ENCODE results near the gene TNIK. TPM values are rescaled to one million over a fixed set of nuclear protein-coding genes. Genes with fewer than 3 reads are reported as not detected.

Gene TNIK
- total and polyA plus RNA-seq, 2 of the 4 experiments (the other 2 are of a cell fraction) = 3.4 to 6.3 TPM

- no peaks in the 10 kb centered on the region for H3K27me3 ChIP-seq (ENCODE audit: control insufficient read depth, insufficient read depth, low read length)
- no peaks in the 10 kb centered on the region for H3K9me1 ChIP-seq (ENCODE audit: insufficient read depth, low read length)
- dilution Hi-C loops (cut with HindIII; ENCODE audit: low sequenced_read_pairs, unreplicated experiment) (no loop called here), intact Hi-C loops (cut with micrococcal nuclease) (no loop called here), in situ Hi-C loops (cut with MboI; ENCODE audit: low sequenced_read_pairs) (no loop called here)
- ChIA-PET CTCF (interaction anchor here (1.1 kb wide), 1 partner anchor 10 kb away, joined by 3 read pairs; no protein-coding TSS in a partner anchor), POLR2A (ENCODE audit: unreplicated experiment) (no interaction called here)
- no peak overlapping the region for H2AFZ ChIP-seq (replicated peaks; ENCODE audit: low read length, poor library complexity)
- no peak overlapping the region for H3K27ac ChIP-seq (ENCODE audit: insufficient read depth, low read length)
- no peak overlapping the region for H2BK20ac ChIP-seq (ENCODE audit: low read depth, low read length)
- H3K79me1 ChIP-seq (ENCODE audit: low read depth in 1 of 2, low read length in 2 of 2) = no peaks in the 10 kb centered on the region
- TF ChIP-seq CHD1 (IDR thresholded peaks at IDR 0.05; ENCODE audit: low read depth, low read length) (no peak), CTCF (conservative IDR thresholded peaks at IDR 0.05; ENCODE audit: low read depth, low read length) (no peak), FOS (IDR thresholded peaks at IDR 0.05; ENCODE audit: low read depth, low read length) (no peak), MXI1 (IDR thresholded peaks at IDR 0.05; ENCODE audit: borderline replicate concordance, low read depth, low read length) (no peak), BHLHE40 (IDR thresholded peaks at IDR 0.05; ENCODE audit: low read depth, low read length) (no peak), POLR2A (IDR thresholded peaks at IDR 0.05; ENCODE audit: low read depth, low read length) (no peak), SMC3 (IDR thresholded peaks at IDR 0.05; ENCODE audit: low read depth, low read length) (no peak), NFE2L2 (IDR thresholded peaks at IDR 0.05; ENCODE audit: low read depth, low read length) (no peak), MAFK (IDR thresholded peaks at IDR 0.05; ENCODE audit: low read depth, low read length) (no peak), MAZ (IDR thresholded peaks at IDR 0.05; ENCODE audit: borderline replicate concordance, low read depth, low read length) (no peak), CEBPB (IDR thresholded peaks at IDR 0.05; ENCODE audit: low read depth, low read length) (no peak), RCOR1 (IDR thresholded peaks at IDR 0.05; ENCODE audit: insufficient replicate concordance, low read length) (no peak)
- TF ChIP-seq, protein P1, sequence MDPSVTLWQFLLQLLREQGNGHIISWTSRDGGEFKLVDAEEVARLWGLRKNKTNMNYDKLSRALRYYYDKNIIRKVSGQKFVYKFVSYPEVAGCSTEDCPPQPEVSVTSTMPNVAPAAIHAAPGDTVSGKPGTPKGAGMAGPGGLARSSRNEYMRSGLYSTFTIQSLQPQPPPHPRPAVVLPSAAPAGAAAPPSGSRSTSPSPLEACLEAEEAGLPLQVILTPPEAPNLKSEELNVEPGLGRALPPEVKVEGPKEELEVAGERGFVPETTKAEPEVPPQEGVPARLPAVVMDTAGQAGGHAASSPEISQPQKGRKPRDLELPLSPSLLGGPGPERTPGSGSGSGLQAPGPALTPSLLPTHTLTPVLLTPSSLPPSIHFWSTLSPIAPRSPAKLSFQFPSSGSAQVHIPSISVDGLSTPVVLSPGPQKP (IDR thresholded peaks at IDR 0.05; ENCODE audit: borderline replicate concordance, low read depth, low read length) = no peak
- TF ChIP-seq, protein P2, sequence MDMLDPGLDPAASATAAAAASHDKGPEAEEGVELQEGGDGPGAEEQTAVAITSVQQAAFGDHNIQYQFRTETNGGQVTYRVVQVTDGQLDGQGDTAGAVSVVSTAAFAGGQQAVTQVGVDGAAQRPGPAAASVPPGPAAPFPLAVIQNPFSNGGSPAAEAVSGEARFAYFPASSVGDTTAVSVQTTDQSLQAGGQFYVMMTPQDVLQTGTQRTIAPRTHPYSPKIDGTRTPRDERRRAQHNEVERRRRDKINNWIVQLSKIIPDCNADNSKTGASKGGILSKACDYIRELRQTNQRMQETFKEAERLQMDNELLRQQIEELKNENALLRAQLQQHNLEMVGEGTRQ (IDR thresholded peaks at IDR 0.05; ENCODE audit: low read depth, low read length) = no peak
- no CpG with 5 or more reads among the region's 2 CpGs for WGBS, 2 experiments (ENCODE audit: extremely low coverage in 2 of 2, insufficient read length in 1 of 2)
- H3K9ac ChIP-seq (ENCODE audit: low read depth, low read length) = no peak overlapping the region
- no peak for DNase-seq
- H4K5ac ChIP-seq (ENCODE audit: low read depth, low read length) = no peak overlapping the region
- no peak overlapping the region for H3K14ac ChIP-seq (replicated peaks; ENCODE audit: low read depth, low read length)
- ATAC-seq (ENCODE audit: low read depth) = no peak
- H4K8ac ChIP-seq (ENCODE audit: low read depth in 2 of 2, low read length in 2 of 2) = no peak overlapping the region
- no peak overlapping the region for H2BK15ac ChIP-seq (ENCODE audit: low read depth, low read length)
- no peak overlapping the region for H2AK9ac ChIP-seq (replicated peaks; ENCODE audit: low read depth, low read length, poor library complexity)
- H2BK120ac ChIP-seq (ENCODE audit: low read depth, low read length) = no peak overlapping the region
- no peak overlapping the region for H3K56ac ChIP-seq (ENCODE audit: extremely low read depth, insufficient read depth, low read length)
- no peak overlapping the region for H4K91ac ChIP-seq (ENCODE audit: insufficient read depth, low read depth, low read length)
- peaks cover 1% of the 10 kb centered on the region; the same call in 1 of the 2 replicates for H3K36me3 ChIP-seq (ENCODE audit: control insufficient read depth, insufficient read depth, low read length)
- BruUV-seq (replicated peaks) = no TSS peak
- no peaks in the 10 kb centered on the region for H3K4me1 ChIP-seq (ENCODE audit: control insufficient read depth, insufficient read depth, low read length)
- H3K4me2 ChIP-seq (ENCODE audit: low read depth, low read length) = no peak overlapping the region
- no peaks in the 10 kb centered on the region for H4K20me1 ChIP-seq (ENCODE audit: insufficient read depth, low read length)
- H3K4ac ChIP-seq (ENCODE audit: low read depth, low read length) = no peak overlapping the region
- H2AK5ac ChIP-seq (ENCODE audit: low read depth, low read length) = no peak overlapping the region
- H2BK5ac ChIP-seq (ENCODE audit: low read depth, low read length, poor library complexity, severe bottlenecking) = no peak overlapping the region
- H3K9me3 ChIP-seq (ENCODE audit: control insufficient read depth, insufficient read depth, low read length) = peaks cover 2% of the 10 kb centered on the region; the same call in 1 of the 2 replicates
- H3K18ac ChIP-seq (ENCODE audit: low read depth, low read length) = no peak overlapping the region
- H3K4me3 ChIP-seq (ENCODE audit: insufficient read depth, low read depth, low read length) = no peak overlapping the region
- no peak overlapping the region for H3K23ac ChIP-seq (ENCODE audit: low read depth, low read length)
These were observed 238.6 kb downstream of the TNIK start for GRCh38 chr3:171221597-171221996.

Measured in IMR-90 (cell line).